HG02588 (cell line): ENCODE measurements around the gene DOK6.
A peak's percentile ranks its signal among the peaks of the same experiment; 100 is the strongest.
"Not testable (repeated sequence)": the region's sequence is repeated elsewhere in the genome, so short reads cannot be mapped to it uniquely, and the experiment has no call there.

Experiments
- ATAC-seq: cut with Tn5 transposase; IDR thresholded peaks from one replicate; pipeline ENCODE4 v1.9.1; 2021; ENCODE audit warnings: mild to moderate bottlenecking, moderate library complexity; ENCODE audit not compliant: unreplicated experiment

Gene DOK6

GRCh38 chr18:69845593-69846506 lies 445.2 kb downstream of the DOK6 start:
- no peak for ATAC-seq

- ATAC-seq: no peak
These were observed 452.4 kb downstream of the DOK6 start for GRCh38 chr18:69853051-69853450.

- no peak for ATAC-seq
These were observed 453.8 kb downstream of the DOK6 start for GRCh38 chr18:69854455-69854854.

- no peak for ATAC-seq
These were observed 458.2 kb downstream of the DOK6 start for GRCh38 chr18:69858897-69859296.

GRCh38 chr18:69864802-69865201 lies 464.1 kb downstream of the DOK6 start:
- ATAC-seq: peak; percentile 73

- no peak for ATAC-seq
These were observed 465.1 kb downstream of the DOK6 start for GRCh38 chr18:69865776-69866175.

GRCh38 chr18:69866212-69866611 lies 465.5 kb downstream of the DOK6 start:
- no peak for ATAC-seq

GRCh38 chr18:69870736-69871135 lies 470.0 kb downstream of the DOK6 start:
- ATAC-seq: no peak

GRCh38 chr18:69871363-69871762 lies 470.7 kb downstream of the DOK6 start:
- ATAC-seq: no peak

GRCh38 chr18:69872661-69873060 lies 472.0 kb downstream of the DOK6 start:
- ATAC-seq: no peak

GRCh38 chr18:69874058-69874457 lies 473.4 kb downstream of the DOK6 start:
- no peak for ATAC-seq

- no peak for ATAC-seq
These were observed 475.8 kb downstream of the DOK6 start for GRCh38 chr18:69876490-69876889.

- no peak for ATAC-seq
These were observed 477.7 kb downstream of the DOK6 start for GRCh38 chr18:69878213-69878933.

GRCh38 chr18:69879051-69879450 lies 478.4 kb downstream of the DOK6 start:
- ATAC-seq: not testable (repeated sequence)

- no peak for ATAC-seq
These were observed 479.4 kb downstream of the DOK6 start for GRCh38 chr18:69880083-69880482.

GRCh38 chr18:69882965-69883668 lies 482.4 kb downstream of the DOK6 start:
- ATAC-seq: peak; percentile 47

GRCh38 chr18:69883781-69884180 lies 483.1 kb downstream of the DOK6 start:
- ATAC-seq: no peak

- ATAC-seq: no peak
These were observed 484.7 kb downstream of the DOK6 start for GRCh38 chr18:69885355-69885754.

- ATAC-seq: peak; percentile 69
These were observed 485.3 kb downstream of the DOK6 start for GRCh38 chr18:69885841-69886531.

GRCh38 chr18:69887256-69887655 lies 486.6 kb downstream of the DOK6 start:
- ATAC-seq: no peak

- no peak for ATAC-seq
These were observed 488.3 kb downstream of the DOK6 start for GRCh38 chr18:69889009-69889408.
